Activated naive CD4-positive, alpha-beta T cell (primary cell): ENCODE measurements around the gene NANOS1.
A peak's percentile ranks its signal among the peaks of the same experiment; 100 is the strongest.

Experiments used
- DNase-seq, 4 experiments: peaks; one replicate each; lab custom pipeline; 2025; lab: John Stamatoyannopoulos, UW

NANOS1 gene

DNA sequence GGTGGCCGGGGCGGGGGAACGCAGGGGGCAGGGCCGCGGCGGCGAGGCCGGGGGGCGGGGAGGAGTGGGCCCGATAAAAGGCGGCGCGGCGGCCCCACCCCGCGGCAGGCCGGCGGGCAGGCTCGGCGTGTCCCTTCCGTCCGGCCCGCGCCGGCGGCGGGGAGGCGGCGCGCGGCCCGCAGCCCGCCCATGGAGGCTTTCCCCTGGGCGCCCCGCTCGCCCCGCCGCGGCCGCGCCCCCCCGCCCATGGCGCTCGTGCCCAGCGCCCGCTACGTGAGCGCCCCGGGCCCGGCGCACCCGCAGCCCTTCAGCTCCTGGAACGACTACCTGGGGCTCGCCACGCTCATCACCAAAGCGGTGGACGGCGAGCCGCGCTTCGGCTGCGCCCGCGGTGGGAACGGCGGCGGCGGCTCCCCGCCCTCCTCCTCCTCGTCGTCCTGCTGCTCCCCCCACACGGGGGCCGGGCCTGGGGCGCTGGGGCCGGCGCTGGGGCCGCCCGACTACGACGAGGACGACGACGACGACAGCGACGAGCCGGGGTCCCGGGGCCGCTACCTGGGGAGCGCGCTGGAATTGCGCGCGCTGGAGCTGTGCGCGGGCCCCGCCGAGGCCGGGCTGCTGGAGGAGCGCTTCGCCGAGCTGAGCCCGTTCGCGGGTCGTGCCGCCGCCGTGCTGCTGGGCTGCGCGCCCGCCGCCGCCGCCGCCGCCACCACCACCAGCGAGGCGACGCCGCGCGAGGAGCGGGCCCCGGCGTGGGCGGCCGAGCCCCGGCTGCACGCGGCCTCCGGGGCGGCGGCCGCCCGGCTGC lies at the start of gene NANOS1:
TSS of gene NANOS1 (plus strand) at position 102 of the 808 bp plus-strand sequence. CDS start at position 190, 88 bp downstream.
- DNase-seq: peak in 1 of 4 experiments; percentile 27

DNA sequence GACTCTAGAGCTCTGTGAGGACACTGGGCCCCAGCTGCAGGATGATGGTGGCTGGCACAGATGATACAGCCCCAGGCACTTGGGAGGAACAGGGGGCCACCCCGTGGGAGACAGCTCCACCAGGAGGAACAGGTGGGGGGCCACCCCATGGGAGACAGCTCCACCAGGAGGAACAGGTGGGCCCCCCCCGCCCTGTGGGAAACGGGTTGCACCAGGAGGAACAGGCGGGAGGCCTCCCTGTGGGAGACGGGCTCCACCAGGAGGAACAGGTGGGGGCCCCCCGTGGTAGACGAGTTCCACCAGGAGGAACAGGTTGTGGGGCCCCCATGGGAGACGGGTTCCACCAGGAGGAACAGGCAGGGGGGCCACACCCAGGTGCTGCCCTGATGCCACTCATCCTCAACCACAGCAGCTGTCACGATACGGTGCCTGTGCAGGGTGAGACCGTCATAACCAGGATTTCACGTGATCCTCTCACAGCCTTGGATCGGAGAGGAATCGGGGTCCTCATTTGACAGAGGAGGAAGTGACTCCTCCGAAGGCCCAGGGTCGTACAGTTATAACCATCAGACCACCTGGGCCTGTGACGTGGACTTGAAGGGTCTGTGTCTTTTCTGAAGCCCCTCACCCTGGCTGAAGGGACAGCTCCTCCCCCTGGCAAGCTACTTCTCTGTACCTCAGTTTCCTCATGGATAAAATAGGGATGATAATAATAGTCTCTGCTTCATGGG lies 49.2 kb upstream of the NANOS1 start:
- no peak for DNase-seq

DNA sequence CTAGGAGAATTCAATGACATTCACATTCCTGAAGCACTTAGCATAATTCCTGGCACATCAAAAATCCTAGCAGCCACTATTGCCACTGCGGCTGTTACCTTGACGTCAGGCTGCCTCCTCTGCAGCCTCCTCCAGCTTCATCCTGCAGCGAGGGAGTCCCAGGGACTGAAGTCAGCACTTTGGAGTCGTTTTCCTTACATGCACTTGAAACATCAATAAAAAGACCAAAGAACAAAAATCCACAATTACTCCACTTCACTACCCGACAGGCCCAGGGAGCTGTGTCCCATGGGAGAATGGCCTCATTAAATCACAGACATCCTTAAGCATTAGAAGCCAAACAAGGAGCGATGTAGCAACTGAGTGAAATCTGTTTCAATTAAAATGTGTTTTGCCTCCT lies 48.6 kb upstream of the NANOS1 start:
- no peak for DNase-seq

DNA sequence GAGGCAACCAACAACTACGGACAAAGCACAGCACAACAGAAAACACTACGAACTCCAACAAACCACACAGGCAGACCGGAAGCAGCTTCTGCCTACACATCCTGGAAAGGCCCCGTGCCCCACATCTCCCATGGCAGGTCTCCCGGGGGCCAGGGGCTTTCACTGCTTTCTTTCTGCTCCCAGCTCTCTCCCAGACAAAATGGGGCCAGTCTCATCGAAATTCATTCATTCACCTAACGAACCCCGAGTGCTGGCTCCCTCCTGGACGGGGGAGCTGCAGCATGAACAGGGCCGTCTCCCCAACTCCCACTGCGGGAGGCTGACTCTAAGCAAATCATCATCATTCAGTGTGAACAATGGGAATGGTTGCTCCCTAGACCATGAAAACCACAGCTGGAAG lies 47.6 kb upstream of the NANOS1 start:
- DNase-seq: no peak

DNA sequence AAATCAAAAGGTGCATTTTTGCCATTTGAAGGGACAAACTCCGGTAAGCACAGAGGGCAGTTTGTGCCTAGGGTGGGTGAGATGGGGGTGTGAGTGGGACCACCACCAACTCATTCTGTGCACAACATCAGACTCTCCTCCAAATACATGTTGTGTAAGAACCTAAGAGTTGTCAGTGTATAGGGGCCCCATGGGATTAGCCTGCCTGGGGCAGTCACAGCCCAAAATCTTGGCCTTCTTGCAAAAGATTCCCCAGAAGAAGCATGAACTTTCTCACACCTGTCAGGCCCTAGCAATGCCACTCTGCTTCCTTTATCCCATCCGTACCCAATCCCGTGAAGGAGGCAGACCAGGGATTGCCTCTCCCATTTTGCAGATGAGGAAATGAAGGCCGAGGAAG lies 47.1 kb upstream of the NANOS1 start:
- DNase-seq: no peak

GRCh38 chr10:118983263-118983662 lies 46.3 kb upstream of the NANOS1 start:
- DNase-seq: no peak

- DNase-seq: no peak
These were observed 43.9 kb upstream of the NANOS1 start for GRCh38 chr10:118985576-118985975.

DNA sequence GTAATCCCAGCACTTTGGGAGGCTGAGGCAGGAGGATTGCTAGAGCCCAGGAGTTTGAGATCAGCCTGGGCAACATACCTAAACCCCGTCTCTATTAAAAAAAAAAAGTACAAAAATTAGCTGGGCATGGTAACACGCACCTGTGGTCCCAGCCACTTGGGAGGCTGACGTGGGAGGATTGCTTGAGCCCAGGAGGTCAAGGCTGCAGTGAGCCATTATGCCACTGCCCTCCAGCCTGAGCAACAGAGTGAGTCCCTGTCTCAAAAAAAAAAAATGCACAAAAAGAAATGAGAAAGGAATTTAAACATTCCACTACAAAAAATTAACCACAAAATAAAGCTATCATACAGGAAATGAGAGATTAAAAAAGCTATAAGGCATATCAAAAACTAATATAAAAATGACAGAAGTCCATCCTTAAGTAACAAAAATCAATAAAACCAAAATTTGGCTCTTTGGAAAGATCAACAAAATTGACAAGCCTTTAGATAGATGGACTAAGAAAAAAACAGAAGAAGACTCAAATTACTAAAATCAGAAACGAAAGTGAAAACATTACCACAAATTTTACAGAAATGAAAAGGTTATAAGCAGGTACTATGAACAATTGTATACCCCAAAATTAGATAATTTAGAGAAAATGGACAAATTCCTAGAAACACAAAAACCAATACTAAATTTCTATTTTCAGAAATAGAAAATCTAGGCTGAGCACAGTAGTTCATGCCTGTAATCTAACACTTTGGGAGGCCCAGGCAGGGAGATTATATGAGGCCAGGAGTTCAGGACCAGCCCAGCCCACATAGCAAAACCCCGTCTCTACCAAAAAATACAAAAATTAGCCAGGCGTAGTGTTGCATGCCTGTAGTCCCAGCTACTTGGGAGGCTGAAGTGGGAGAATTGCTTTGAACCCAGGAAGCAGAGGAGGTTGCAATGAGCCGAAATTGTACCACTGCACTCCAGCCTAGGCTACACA lies 42.4 kb upstream of the NANOS1 start:
- DNase-seq: no peak

DNA sequence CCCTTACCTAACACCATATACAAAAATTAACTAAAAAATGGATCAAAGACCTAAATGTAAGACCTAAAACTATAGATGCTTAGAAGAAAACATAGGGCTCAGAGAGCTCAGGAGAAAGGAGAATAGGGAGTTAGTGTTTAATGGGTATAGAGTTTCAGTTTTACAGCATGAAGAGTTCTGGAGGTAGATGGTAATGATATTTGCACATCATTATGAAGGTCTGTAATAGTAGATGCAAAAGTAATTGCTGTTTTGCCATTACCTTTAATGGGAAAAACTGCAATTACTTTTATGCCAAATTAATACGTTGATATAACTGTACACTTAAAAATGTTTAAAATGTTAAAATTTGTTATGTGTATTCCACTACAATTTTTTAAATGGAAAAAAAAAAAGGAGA lies 39.2 kb upstream of the NANOS1 start:
- DNase-seq: no peak

DNA sequence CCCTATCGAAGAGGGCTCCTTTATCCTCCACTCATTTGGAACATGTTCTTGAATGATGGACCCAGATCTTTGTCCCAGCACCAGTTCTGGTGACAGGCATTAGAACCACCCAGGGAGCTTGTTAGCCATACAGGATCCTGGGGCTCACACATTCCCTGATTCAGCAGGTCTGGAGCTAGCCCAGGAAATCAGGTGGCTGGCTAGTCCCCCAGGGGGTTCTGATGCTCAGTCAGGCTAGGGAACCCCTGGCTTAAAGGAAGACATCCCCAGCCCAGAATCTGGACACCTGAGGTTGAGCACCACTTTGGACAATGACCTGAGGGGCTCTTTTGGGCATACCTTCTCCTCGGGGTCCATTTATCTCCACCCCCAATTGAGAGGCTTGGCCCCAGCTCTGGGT lies 37.0 kb upstream of the NANOS1 start:
- DNase-seq: no peak

DNA sequence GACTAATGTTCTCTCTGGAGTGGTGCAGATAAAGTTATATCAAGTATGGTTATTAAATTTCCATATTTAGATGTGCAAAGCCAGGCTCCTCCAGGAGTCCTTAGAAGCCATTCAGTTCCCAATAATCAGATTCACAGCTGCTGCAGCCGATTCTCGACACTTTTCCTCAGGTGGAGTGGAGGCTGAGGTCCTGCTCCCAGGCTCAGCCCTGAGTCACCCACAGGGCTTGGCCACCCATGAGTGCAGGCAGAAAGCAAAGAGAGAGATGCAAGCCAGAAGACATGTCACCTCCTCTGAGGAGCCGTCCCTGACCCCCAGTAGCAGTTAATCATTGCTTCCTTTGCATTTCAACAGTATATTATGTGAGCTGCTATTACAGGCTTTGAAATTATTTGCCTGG lies 36.3 kb upstream of the NANOS1 start:
- DNase-seq: no peak

DNA sequence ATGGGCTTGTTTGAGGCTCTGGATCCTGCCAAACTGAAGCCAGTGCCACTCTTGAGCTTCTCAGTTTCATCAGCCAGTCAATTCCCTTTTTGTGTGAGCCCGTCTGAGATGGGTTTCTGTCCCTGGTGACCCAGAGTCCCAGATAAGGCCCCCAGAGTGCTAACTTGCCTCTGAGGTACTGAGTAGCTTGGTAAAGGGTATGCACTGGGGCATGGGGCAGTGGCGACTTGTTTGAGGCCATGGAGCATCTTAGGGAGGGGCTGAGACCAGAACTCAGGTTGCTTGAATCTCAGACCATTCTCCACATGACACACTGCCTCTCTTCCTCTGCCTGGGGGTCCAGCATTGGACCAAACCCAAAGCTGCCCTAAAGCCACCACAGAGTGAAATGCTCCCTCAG lies 35.2 kb upstream of the NANOS1 start:
- no peak for DNase-seq

DNA sequence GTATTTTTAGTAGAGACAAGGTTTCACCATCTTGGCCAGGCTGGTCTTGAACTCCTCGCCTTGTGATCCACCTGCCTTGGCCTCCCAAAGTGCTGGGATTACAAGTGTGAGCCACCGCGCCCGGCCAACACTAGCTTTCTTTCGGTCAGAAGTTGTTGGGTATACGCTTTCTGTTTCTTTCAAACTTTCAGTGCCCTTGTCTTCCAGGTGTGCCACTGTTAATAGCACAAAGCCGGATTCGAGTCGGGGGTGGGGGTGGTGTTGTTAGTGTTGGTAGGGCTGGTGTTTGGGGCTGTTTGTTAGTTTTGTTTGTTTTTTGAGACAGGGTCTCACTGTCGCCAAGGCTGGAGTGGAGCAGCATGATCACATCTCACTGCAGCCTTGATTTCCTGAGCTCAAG lies 33.8 kb upstream of the NANOS1 start:
- DNase-seq: no peak

- no peak for DNase-seq
These were observed 32.1 kb upstream of the NANOS1 start for GRCh38 chr10:118997379-118997778.

GRCh38 chr10:118998183-118998582 lies 31.3 kb upstream of the NANOS1 start:
- DNase-seq: no peak

GRCh38 chr10:119001717-119002500 lies 27.6 kb upstream of the NANOS1 start:
- no peak for DNase-seq

- no peak for DNase-seq
These were observed 25.8 kb upstream of the NANOS1 start for GRCh38 chr10:119003572-119004289.

DNA sequence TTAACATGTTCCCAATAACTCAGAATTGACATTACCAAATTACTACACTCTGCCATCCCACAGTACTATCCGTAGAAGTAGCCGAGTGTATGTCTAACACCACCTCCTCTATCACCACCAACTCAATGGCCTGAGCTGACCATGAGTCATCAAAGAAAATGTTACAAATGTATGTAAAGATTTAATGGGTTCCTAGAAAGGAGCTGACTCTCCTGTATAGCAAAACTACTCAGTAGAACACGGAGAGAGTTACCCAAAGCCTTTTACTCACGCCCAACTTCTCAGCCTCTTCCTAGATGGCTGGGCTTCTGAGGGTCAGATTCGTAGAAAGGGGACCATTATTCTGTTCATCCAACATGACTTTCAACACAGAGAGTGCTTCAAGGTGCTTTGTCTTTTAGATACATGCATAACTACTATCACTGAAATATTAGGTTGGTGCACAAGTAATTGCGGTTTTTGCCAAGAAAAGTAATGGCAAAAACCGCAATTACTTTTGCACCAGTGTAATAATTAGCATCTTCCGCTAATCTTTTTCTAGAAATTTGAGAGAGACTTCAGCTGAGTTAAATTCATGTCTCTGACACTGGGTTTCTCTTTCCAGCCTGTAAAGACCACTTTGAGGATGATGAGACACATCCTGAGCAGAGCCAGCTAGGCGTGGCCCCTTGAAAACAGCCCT lies 24.0 kb upstream of the NANOS1 start:
- no peak for DNase-seq

DNA sequence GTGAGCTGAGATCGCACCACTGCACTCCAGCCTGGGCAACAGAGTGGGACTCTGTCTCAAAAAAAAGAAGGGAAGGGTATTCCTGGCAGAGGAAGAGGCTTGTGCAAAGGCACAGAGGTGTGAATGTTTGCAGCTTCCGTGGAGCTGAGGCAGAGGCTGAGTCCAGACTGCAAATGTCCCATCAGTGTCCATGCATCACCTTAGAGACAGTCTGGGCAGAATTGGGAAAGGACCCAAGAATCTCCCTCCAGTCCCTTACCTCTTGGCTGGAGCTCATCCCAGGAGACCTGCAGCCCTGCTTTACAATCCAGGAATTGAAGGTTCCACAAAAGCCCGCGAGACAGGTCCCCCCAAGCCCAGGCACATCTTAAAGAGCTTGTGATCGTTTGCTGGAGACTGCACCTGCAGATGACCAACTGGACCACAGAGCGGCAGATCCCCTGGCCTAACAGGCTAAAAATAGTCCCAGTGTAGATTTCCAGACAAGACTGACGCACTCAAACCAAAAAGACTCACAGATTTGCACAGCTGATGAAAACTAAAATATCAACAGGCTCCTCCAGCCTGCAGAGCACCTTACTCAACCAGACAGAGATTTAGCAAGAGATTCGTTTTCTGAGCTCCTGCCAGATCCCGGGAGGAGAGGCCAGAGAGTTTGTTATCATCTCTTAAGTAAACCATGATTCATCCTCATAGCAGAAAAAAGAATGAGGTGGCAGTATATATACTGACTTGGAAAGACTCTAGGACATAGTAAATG lies 22.9 kb upstream of the NANOS1 start:
- no peak for DNase-seq

- DNase-seq: no peak
These were observed 22.3 kb upstream of the NANOS1 start for GRCh38 chr10:119007211-119007574.
